A549 (cell line): Measurements from ENCODE around the gene FKBP7.

ENCODE experiments used
- CTCF ChIP-seq: fragments of >200 bp; sonication (Bioruptor Twin); formaldehyde crosslinking; IDR thresholded peaks from 3 replicates; pipeline ENCODE4 v1.5.1; 2016
- EHMT2 ChIP-seq: fragments of 200-600 bp; sonication (generic); IDR thresholded peaks from 2 replicates; pipeline ENCODE4 v1.6.1; 2016; ENCODE audit warnings: antibody characterized with exemption, low read depth, mild to moderate bottlenecking, moderate library complexity
- EP300 ChIP-seq, 2 experiments: fragments of >200 bp; sonication (Bioruptor Twin); formaldehyde crosslinking; IDR thresholded peaks; 2 replicates in 1 of 2; 3 replicates in 1 of 2; pipeline ENCODE4 v1.6.1; 2016 to 2017
- HDAC2 ChIP-seq: fragments of 200-600 bp; sonication (generic); IDR thresholded peaks from 2 replicates; pipeline ENCODE4 v1.6.1; 2016
- JUN ChIP-seq, 2 experiments: fragments of >200 bp; sonication (Bioruptor Twin); formaldehyde crosslinking; IDR thresholded peaks; 2 replicates in 1 of 2; 3 replicates in 1 of 2; pipeline ENCODE4 v1.6.1; 2016 to 2017
- KDM1A ChIP-seq: fragments of 200-600 bp; sonication (generic); IDR thresholded peaks from 2 replicates; pipeline ENCODE4 v1.6.1; 2016; ENCODE audit warnings: low read depth, mild to moderate bottlenecking
- POLR2A ChIP-seq: IDR thresholded peaks from 2 replicates; pipeline ENCODE4 v1.6.1; 2012; ENCODE audit warnings: mild to moderate bottlenecking, low read length
- TP53 ChIP-seq: fragments of 250-450 bp; sonication (Bioruptor Pico); IDR thresholded peaks from 2 replicates; pipeline ENCODE4 v1.5.0; 2021; ENCODE audit warnings: mild to moderate bottlenecking, moderate library complexity
- TF ChIP-seq, protein P1 (sequence below): fragments of 250-450 bp; sonication (Bioruptor Pico); IDR thresholded peaks from 2 replicates; pipeline ENCODE4 v1.5.0; 2021; ENCODE audit warnings: mild to moderate bottlenecking, moderate library complexity, borderline replicate concordance
- TF ChIP-seq, protein P2 (sequence below): IDR thresholded peaks from 2 replicates; pipeline ENCODE4 v1.6.1; 2012

DNA sequence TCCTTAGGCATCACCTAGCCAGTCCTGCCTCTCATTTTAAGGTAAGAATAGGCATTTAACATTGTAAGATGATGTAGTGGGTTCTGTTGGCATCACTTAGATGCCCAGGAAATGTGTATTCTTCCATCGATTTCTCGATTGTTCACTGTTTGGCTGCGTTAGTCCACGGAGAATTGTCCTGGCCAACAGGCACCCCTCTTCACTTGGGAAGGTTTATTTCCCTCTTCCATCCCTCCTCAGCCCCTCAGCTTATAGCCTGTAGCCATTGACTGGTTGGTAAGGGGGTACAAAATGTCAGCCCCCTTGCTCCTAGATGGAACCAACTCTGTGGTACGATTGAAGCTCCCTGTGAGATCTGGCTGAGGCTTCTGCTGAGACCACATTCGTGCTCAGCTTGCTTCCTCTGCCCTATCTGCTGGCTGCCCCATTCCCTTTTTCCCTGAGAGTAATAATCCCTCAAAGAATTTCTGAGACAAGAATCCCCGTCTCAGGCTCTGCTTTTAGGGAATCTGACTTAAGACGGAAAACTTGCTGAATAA lies 45.3 kb upstream of the FKBP7 start:
- no peak for TF ChIP-seq CTCF
- TF ChIP-seq, protein P1, sequence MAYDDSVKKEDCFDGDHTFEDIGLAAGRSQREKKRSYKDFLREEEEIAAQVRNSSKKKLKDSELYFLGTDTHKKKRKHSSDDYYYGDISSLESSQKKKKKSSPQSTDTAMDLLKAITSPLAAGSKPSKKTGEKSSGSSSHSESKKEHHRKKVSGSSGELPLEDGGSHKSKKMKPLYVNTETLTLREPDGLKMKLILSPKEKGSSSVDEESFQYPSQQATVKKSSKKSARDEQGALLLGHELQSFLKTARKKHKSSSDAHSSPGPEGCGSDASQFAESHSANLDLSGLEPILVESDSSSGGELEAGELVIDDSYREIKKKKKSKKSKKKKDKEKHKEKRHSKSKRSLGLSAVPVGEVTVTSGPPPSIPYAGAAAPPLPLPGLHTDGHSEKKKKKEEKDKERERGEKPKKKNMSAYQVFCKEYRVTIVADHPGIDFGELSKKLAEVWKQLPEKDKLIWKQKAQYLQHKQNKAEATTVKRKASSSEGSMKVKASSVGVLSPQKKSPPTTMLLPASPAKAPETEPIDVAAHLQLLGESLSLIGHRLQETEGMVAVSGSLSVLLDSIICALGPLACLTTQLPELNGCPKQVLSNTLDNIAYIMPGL (CRISPR knock-in tag) = no peak
- no peak for TF ChIP-seq EHMT2
- TF ChIP-seq HDAC2 = no peak
- no peak for TF ChIP-seq JUN (IDR thresholded peaks at IDR 0.05)
- TF ChIP-seq, protein P2, sequence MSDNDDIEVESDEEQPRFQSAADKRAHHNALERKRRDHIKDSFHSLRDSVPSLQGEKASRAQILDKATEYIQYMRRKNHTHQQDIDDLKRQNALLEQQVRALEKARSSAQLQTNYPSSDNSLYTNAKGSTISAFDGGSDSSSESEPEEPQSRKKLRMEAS = no peak
- TF ChIP-seq KDM1A = no peak
- no peak for TF ChIP-seq POLR2A
- TF ChIP-seq EP300 (IDR thresholded peaks at IDR 0.05) = no peak
- no peak for TF ChIP-seq TP53 (CRISPR knock-in tag)
